Omental fat pad (tissue), 4 donors: Measurements from ENCODE around the gene PTPN11. TPM values are rescaled to one million over a fixed set of nuclear protein-coding genes. Genes with fewer than 3 reads are reported as not detected.

ENCODE experiments used
- ATAC-seq: fragments of 150-250 bp; one replicate; pipeline ENCODE4 v1.9.1; 2016; ENCODE audit warnings: mild to moderate bottlenecking, moderate library complexity; ENCODE audit not compliant: low FRiP score
- DNase-seq: peaks from one replicate; pipeline ENCODE4 v3.0.0-alpha.2; 2019; ENCODE audit warnings: low spot score
- total RNA-seq, 4 donors: library from RNA; depleted of rRNA; stranded (reverse); fragments of >200 nt; gene quantifications; one replicate each; pipeline ENCODE4 v1.1.0, GENCODE V29; 2016
- TF ChIP-seq, protein P1 (sequence below), 3 donors: fragments of 450-650 bp; IDR thresholded peaks; one replicate each; pipeline ENCODE4 v1.5.1; 2016 to 2017; ENCODE audit warnings: antibody characterized with exemption in 3 of 3, mild to moderate bottlenecking in 3 of 3, moderate library complexity in 2 of 3

PTPN11 gene
- total RNA-seq, 4 donors from 2014 or later, result 98.0 to 134 (median 122) TPM

DNA sequence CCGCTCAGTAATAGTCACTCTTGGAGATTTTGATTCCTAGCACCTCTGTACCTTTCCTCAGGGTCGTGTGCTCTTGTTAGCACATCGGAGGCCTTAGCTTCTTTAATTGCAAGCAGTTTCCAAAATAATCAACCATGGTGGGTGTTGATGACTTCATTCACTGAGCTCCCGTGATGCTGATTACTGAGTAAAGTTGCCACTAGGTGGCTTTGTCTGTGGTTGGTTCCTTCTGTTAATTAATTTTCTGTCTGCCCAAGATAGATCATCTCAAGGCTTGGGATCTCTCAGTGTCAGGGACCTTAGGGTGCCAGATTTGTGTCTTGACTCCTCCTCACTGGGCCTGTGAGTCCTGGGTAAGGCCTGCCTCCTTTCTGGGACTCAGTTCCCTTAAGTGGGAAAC is 54.3 kb downstream of the PTPN11 start:
- TF ChIP-seq, protein P1, sequence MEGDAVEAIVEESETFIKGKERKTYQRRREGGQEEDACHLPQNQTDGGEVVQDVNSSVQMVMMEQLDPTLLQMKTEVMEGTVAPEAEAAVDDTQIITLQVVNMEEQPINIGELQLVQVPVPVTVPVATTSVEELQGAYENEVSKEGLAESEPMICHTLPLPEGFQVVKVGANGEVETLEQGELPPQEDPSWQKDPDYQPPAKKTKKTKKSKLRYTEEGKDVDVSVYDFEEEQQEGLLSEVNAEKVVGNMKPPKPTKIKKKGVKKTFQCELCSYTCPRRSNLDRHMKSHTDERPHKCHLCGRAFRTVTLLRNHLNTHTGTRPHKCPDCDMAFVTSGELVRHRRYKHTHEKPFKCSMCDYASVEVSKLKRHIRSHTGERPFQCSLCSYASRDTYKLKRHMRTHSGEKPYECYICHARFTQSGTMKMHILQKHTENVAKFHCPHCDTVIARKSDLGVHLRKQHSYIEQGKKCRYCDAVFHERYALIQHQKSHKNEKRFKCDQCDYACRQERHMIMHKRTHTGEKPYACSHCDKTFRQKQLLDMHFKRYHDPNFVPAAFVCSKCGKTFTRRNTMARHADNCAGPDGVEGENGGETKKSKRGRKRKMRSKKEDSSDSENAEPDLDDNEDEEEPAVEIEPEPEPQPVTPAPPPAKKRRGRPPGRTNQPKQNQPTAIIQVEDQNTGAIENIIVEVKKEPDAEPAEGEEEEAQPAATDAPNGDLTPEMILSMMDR (IDR thresholded peaks at IDR 0.05), result no peak
- ATAC-seq (no peak), DNase-seq (no peak)

DNA sequence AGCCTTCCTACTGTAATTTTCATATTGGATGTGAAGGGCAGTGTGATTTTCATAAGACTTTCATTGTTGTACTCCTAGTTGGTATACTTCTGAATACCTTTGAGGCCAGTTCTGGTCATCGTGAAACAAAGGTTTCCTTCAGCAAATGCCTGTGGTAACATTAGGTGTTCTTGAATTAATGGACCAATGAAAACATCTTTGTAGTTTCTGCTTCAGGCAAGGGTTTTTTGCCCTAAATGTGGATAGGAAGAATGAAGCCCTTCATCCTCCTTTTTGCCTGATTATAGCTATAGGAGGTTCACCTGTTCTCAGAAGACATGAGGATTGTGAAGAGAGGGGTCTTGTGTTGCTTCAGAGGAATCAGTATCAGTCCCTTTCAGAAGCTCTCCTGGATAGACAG is 60.7 kb downstream of the PTPN11 start:
- no peak for ATAC-seq
- TF ChIP-seq, protein P1 (IDR thresholded peaks at IDR 0.05), result no peak
- no peak for DNase-seq

DNA sequence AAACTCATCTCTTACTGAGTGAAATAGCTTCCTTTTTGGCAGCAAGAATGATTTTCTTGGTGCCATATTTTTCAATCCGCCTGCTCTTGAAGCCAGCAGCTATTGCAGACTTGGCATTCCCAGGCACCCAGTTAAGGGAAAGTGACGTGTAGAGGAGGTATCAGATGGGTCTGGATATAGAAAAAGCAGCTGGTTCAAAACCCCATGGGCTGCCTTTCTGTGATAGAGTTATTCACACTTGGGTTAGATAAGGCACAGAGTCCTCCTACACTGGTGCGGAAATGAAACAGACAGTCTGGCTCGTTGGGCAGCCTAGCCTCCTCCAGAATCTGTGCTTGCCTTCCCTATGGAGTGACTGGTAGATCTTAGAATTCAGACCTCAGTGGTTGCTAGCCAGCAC is 62.2 kb downstream of the PTPN11 start:
- TF ChIP-seq, protein P1 (IDR thresholded peaks at IDR 0.05), result no peak
- no peak for ATAC-seq
- DNase-seq, result no peak

DNA sequence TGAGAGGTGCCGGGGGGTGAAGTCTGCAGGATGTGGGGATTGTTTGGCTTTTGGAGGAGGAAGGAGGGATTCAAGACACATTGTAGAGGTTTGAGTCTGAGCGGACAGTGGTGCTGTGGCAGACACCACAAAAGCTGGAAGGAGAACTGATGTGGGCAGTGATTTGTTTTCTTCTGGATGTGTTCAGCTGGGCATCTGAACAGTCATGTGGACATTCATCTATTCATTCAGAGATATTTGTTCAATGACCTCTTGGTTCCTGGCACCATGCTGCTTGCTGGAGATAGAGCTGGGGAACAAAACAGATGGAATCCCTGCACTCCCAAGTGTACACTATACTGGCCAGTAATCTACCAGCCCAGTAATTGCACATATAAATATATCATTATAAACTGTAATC is 64.0 kb downstream of the PTPN11 start:
- DNase-seq, result no peak
- no peak for ATAC-seq
- TF ChIP-seq, protein P1 (IDR thresholded peaks at IDR 0.05), result no peak

DNA sequence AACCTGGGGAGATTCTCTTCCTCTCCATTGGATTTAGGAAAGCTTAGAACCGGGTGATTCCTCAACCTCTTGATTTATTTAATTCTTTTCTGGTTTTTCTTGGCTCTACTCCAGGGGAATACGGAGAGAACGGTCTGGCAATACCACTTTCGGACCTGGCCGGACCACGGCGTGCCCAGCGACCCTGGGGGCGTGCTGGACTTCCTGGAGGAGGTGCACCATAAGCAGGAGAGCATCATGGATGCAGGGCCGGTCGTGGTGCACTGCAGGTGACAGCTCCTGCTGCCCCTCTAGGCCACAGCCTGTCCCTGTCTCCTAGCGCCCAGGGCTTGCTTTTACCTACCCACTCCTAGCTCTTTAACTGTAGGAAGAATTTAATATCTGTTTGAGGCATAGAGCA is 67.6 kb downstream of the PTPN11 start:
- no peak for ATAC-seq
- TF ChIP-seq, protein P1 (IDR thresholded peaks at IDR 0.05), result no peak
- DNase-seq, result no peak

DNA sequence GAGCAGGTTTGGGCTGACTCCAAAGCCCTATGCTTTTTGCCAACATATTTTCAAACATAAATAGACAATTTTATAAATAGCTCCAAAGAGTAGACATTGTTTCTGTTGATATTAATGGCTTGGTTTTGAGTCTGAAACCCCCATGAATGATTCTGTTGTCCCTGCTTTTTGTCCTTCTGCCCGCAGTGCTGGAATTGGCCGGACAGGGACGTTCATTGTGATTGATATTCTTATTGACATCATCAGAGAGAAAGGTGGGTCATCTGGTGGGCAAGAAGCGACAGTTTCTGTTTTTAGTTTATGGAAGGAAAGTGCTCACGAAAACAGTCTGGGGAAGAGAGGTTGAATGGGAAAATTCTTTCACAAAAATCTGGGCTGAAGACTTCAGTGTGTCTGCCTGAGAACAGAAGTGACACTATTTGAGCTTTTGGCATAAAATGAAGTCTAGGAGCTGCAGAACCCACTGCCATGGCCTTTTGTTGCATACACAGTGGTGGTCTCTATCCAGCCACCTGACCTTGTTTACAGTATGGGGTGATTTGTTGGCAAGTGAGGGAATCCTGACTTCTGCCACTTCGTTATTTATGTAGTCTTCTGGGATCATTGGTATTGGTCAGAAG is 69.6 kb downstream of the PTPN11 start:
- TF ChIP-seq, protein P1 (IDR thresholded peaks at IDR 0.05), result no peak
- DNase-seq (no peak), ATAC-seq (no peak)

DNA sequence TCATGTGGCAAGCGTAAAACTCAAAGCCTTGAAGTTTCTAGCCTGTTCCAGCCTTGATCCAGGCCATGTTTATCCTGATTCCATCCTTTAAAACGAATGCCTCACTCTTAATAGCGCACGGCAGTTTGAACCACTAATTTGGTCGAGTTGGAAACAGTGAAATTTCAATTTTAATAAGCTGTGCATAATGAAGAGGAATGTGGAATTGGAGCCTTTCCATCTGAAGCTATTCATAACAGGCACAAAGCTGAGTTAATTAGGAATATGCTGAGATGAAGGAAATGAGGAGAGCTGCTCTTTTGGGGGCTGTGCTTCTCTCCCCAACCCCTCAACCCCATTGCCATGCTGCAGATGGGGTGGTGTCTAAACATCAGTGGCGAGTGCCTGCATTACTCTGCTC is 70.7 kb downstream of the PTPN11 start:
- DNase-seq (no peak), ATAC-seq (no peak)
- TF ChIP-seq, protein P1 (IDR thresholded peaks at IDR 0.05), result no peak
